ENCODE results near the gene HIRIP3. TPM values are rescaled to one million over a fixed set of nuclear protein-coding genes. Genes with fewer than 3 reads are reported as not detected.

HIRIP3 gene
- total and polyA plus RNA-seq, 2 donors from 2014 or later = 16.0 to 18.7 TPM

DNA sequence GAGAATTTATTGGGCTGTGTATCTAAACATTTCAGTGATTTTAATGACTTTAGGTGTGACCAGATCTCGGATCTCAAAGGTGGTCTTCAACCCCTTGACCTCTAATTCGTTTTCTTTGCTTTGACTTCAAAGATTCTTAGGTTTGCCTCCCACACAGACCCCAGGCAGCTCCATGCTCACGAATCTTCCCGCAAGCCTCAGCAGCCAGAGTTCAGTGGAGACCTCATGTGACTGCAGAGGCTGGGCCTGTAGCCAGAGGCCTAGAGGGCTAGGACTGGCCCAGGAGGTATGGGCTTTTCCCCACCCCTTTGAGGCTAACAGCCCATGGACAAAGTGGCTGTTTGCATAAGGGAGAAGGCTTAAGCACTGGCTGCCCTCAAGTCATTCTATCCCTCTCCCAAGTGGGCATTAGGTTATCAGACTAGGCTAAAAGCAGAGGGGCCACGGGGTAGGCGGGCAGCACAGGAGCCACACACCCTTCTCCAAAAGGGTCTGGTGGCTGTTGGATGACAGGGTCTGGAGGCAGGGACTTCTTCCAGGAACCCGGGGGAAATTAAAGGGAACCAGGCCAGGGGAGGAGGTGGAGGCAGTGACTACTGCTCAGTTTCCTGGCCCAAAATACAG is 3.0 kb downstream of the HIRIP3 start:
- H3K27ac ChIP-seq (ENCODE audit: low read depth in 2 of 2, low read length in 2 of 2) = no peak overlapping the region

GRCh38 chr16:29991571-29991904 is 3.9 kb downstream of the HIRIP3 start:
- no peaks in the 10 kb centered on the region for H3K9me3 ChIP-seq (ENCODE audit: control insufficient read depth in 2 of 3, insufficient read depth in 1 of 3, low read length in 3 of 3)
- no peak for FAIRE-seq
- intact Hi-C loops (cut with DNase I) = no loop called here
- H3K9ac ChIP-seq (ENCODE audit: low read length in 3 of 3) = no peak overlapping the region
- no peak overlapping the region for H3K27ac ChIP-seq (ENCODE audit: low read depth in 2 of 2, low read length in 2 of 2)
- no peak overlapping the region for H3K4me3 ChIP-seq (ENCODE audit: low read length in 3 of 3)
- DNase-seq = no peak
- peaks cover 0 to 26% (median 18%) of the 10 kb centered on the region in 3 donors for H3K36me3 ChIP-seq (ENCODE audit: control insufficient read depth in 2 of 3, insufficient read depth in 3 of 3, low read length in 3 of 3)
- TF ChIP-seq, protein P1, sequence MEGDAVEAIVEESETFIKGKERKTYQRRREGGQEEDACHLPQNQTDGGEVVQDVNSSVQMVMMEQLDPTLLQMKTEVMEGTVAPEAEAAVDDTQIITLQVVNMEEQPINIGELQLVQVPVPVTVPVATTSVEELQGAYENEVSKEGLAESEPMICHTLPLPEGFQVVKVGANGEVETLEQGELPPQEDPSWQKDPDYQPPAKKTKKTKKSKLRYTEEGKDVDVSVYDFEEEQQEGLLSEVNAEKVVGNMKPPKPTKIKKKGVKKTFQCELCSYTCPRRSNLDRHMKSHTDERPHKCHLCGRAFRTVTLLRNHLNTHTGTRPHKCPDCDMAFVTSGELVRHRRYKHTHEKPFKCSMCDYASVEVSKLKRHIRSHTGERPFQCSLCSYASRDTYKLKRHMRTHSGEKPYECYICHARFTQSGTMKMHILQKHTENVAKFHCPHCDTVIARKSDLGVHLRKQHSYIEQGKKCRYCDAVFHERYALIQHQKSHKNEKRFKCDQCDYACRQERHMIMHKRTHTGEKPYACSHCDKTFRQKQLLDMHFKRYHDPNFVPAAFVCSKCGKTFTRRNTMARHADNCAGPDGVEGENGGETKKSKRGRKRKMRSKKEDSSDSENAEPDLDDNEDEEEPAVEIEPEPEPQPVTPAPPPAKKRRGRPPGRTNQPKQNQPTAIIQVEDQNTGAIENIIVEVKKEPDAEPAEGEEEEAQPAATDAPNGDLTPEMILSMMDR (IDR thresholded peaks at IDR 0.05; ENCODE audit: borderline replicate concordance, extremely low read depth, insufficient read depth) = no peak
- no peaks in the 10 kb centered on the region for H3K27me3 ChIP-seq (ENCODE audit: control insufficient read depth, insufficient read depth, low read length)
- H3K4me1 ChIP-seq (ENCODE audit: control insufficient read depth in 2 of 3, insufficient read depth in 2 of 3, low read depth in 1 of 3, low read length in 3 of 3) = peaks cover 0 to 11% (median 9%) of the 10 kb centered on the region in 3 donors

More for the DNA sequence above, 3.0 kb downstream of the HIRIP3 start:
- peak in 3 of 5 donors; percentile 47 to 72 (median 59) for DNase-seq
- H3K36me3 ChIP-seq (ENCODE audit: control insufficient read depth in 2 of 3, insufficient read depth in 3 of 3, low read length in 3 of 3) = peaks cover 0 to 24% (median 14%) of the 10 kb centered on the region in 3 donors
- no peak overlapping the region for H3K9ac ChIP-seq (ENCODE audit: low read length in 3 of 3)
- intact Hi-C loops (cut with DNase I) = no loop called here
- H3K9me3 ChIP-seq (ENCODE audit: control insufficient read depth in 2 of 3, insufficient read depth in 1 of 3, low read length in 3 of 3) = no peaks in the 10 kb centered on the region
- peaks cover 0 to 16% (median 14%) of the 10 kb centered on the region in 3 donors for H3K4me1 ChIP-seq (ENCODE audit: control insufficient read depth in 2 of 3, insufficient read depth in 2 of 3, low read depth in 1 of 3, low read length in 3 of 3)
- TF ChIP-seq, protein P1 (IDR thresholded peaks at IDR 0.05; ENCODE audit: borderline replicate concordance, extremely low read depth, insufficient read depth) = no peak
- no peaks in the 10 kb centered on the region for H3K27me3 ChIP-seq (ENCODE audit: control insufficient read depth, insufficient read depth, low read length)
- FAIRE-seq = no peak
- no peak overlapping the region for H3K4me3 ChIP-seq (ENCODE audit: low read length in 3 of 3)

- no peaks in the 10 kb centered on the region for H3K9me3 ChIP-seq (ENCODE audit: control insufficient read depth in 2 of 3, insufficient read depth in 1 of 3, low read length in 3 of 3)
- no peaks in the 10 kb centered on the region for H3K27me3 ChIP-seq (ENCODE audit: control insufficient read depth, insufficient read depth, low read length)
- TF ChIP-seq, protein P1 (IDR thresholded peaks at IDR 0.05; ENCODE audit: borderline replicate concordance, extremely low read depth, insufficient read depth) = no peak
- H3K27ac ChIP-seq (ENCODE audit: low read depth in 2 of 2, low read length in 2 of 2) = no peak overlapping the region
- DNase-seq (peak in 1 of 5 donors; percentile 72), FAIRE-seq (no peak)
- no peak overlapping the region for H3K9ac ChIP-seq (ENCODE audit: low read length in 3 of 3)
- peaks cover 0 to 31% (median 23%) of the 10 kb centered on the region in 3 donors for H3K36me3 ChIP-seq (ENCODE audit: control insufficient read depth in 2 of 3, insufficient read depth in 3 of 3, low read length in 3 of 3)
- H3K4me3 ChIP-seq (ENCODE audit: low read length in 3 of 3) = no peak overlapping the region
- intact Hi-C loops (cut with DNase I) = no loop called here
- H3K4me1 ChIP-seq (ENCODE audit: control insufficient read depth in 2 of 3, insufficient read depth in 2 of 3, low read depth in 1 of 3, low read length in 3 of 3) = peaks cover 0 to 10% (median 9%) of the 10 kb centered on the region in 3 donors
Observed at GRCh38 chr16:29990883-29991570, 4.4 kb downstream of the HIRIP3 start.

Data from kidney (tissue), 14 donors.